ENCODE data around the gene KRT40.

Gene KRT40

GRCh38 chr17:40932608-40933007 lies 51.5 kb downstream of the KRT40 start:
- Histone ChIP-seq H3K27me3 (ENCODE audit: insufficient read depth, low read length) (no peaks in the 10 kb centered on the region), H3K9ac (ENCODE audit: low read depth, low read length) (no peak overlapping the region), H3K27ac (ENCODE audit: low read length) (no peak overlapping the region), H3K4me1 (ENCODE audit: insufficient read depth, low read length) (peaks cover 7% of the 10 kb centered on the region; the same call in 1 of the 2 replicates), H3K9me3 (ENCODE audit: insufficient read depth, low read depth, low read length) (no peaks in the 10 kb centered on the region), H3K36me3 (ENCODE audit: insufficient read depth, low read depth, low read length) (no peaks in the 10 kb centered on the region), H3K4me3 (ENCODE audit: low read length) (no peak overlapping the region)

- no peaks in the 10 kb centered on the region for H3K9me3 ChIP-seq (ENCODE audit: insufficient read depth, low read depth, low read length)
Measured at GRCh38 chr17:40931311-40931710, 52.8 kb downstream of the KRT40 start.

More at GRCh38 chr17:40931311-40931710, 52.8 kb downstream of the KRT40 start:
- H3K4me3 ChIP-seq (ENCODE audit: low read length): no peak overlapping the region
- H3K36me3 ChIP-seq (ENCODE audit: insufficient read depth, low read depth, low read length): no peaks in the 10 kb centered on the region
- no peaks in the 10 kb centered on the region for H3K27me3 ChIP-seq (ENCODE audit: insufficient read depth, low read length)
- no peak overlapping the region for H3K27ac ChIP-seq (ENCODE audit: low read length)
- no peak overlapping the region for H3K9ac ChIP-seq (ENCODE audit: low read depth, low read length)
- H3K4me1 ChIP-seq (ENCODE audit: insufficient read depth, low read length): peaks cover 5% of the 10 kb centered on the region; the same call in 1 of the 2 replicates

Measured in iPS-20b (cell line).